A549 (cell line): ENCODE results near the gene EMP3. TPM values are rescaled to one million over a fixed set of nuclear protein-coding genes. Genes with fewer than 3 reads are reported as not detected.
"Not testable (repeated sequence)": the region's sequence is repeated elsewhere in the genome, so short reads cannot be mapped to it uniquely, and the experiment has no call there.

Experiments used
- ATAC-seq, 2 experiments: fragments of 200-7000 bp in 1 of 2; fragments of >200 bp in 1 of 2; cut with Nextera tagmentation in 1 of 2; cut with Tn5 transposase in 1 of 2; 3 replicates each; pipeline versions ENCODE4 v1.8.0 to v1.9.1; 2018 to 2020; ENCODE audit warnings: mild to moderate bottlenecking in 1 of 2, moderate library complexity in 1 of 2
- CTCF ChIA-PET: fragments of 300-600 bp; sonication (Branson Sonifier 250); formaldehyde crosslinking; extraction: SDS; loops from one replicate; lab custom pipeline; 2021; ENCODE audit warnings: antibody characterized with exemption, inconsistent platforms; lab: Yijun Ruan, JAX
- POLR2A ChIA-PET: fragments of 350-600 bp; formaldehyde crosslinking; extraction: SDS; loops from one replicate; lab custom pipeline; 2021; ENCODE audit warnings: antibody characterized with exemption, inconsistent platforms; lab: Yijun Ruan, JAX
- DNase-seq, 2 experiments: peaks; one replicate each; pipeline versions ENCODE4 v3.0.0 to v3.0.0-alpha.2; 2011 to 2016; ENCODE audit warnings: low read depth in 1 of 2, low spot score in 1 of 2
- FAIRE-seq: peaks from 2 replicates; lab custom pipeline; 2011; peaks lifted over from hg19 to GRCh38; lab: Jason Lieb, UNC
- H3K27ac ChIP-seq, 2 experiments: fragments of >200 bp; sonication (Bioruptor Twin); formaldehyde crosslinking; 3 replicates each; pipeline ENCODE4 v1.5.1; 2016 to 2017
- H3K4me1 ChIP-seq: fragments of >200 bp; sonication (Bioruptor Twin); formaldehyde crosslinking; 3 replicates; pipeline ENCODE4 v1.6.1; 2016
- H3K4me2 ChIP-seq: fragments of >200 bp; sonication (Bioruptor Twin); formaldehyde crosslinking; 3 replicates; pipeline ENCODE4 v1.6.1; 2016
- H3K4me3 ChIP-seq: fragments of >200 bp; sonication (Bioruptor Twin); formaldehyde crosslinking; 3 replicates; pipeline ENCODE4 v1.5.1; 2016
- H3K9me3 ChIP-seq: fragments of >200 bp; sonication (Bioruptor Twin); formaldehyde crosslinking; 3 replicates; pipeline ENCODE4 v1.6.1; 2016
- BCL3 ChIP-seq: fragments of >200 bp; sonication (Bioruptor Twin); formaldehyde crosslinking; IDR thresholded peaks from 3 replicates; pipeline ENCODE4 v1.6.1; 2016
- BHLHE40 ChIP-seq: IDR thresholded peaks from 2 replicates; pipeline ENCODE4 v1.6.1; 2012; ENCODE audit warnings: low read depth, low read length, inconsistent platforms
- CBX2 ChIP-seq: fragments of 200-600 bp; sonication (generic); IDR thresholded peaks from 2 replicates; pipeline ENCODE4 v1.6.1; 2016; ENCODE audit warnings: low read depth, mild to moderate bottlenecking, borderline replicate concordance
- CEBPB ChIP-seq, 2 experiments: fragments of >200 bp in 1 of 2; sonication (Bioruptor Twin) in 1 of 2; formaldehyde crosslinking in 1 of 2; IDR thresholded peaks; 2 replicates each; pipeline ENCODE4 v1.6.1; 2012 to 2016
- CTCF ChIP-seq: fragments of >200 bp; sonication (Bioruptor Twin); formaldehyde crosslinking; IDR thresholded peaks from 3 replicates; pipeline ENCODE4 v1.5.1; 2016
- EHF ChIP-seq: fragments of 250-450 bp; sonication (Bioruptor Pico); IDR thresholded peaks from 2 replicates; pipeline ENCODE4 v1.5.0; 2020; ENCODE audit warnings: mild to moderate bottlenecking
- ELK1 ChIP-seq: fragments of 150-350 bp; IDR thresholded peaks from 2 replicates; pipeline ENCODE4 v1.6.1; 2014; ENCODE audit warnings: low read depth, mild to moderate bottlenecking, low read length
- EP300 ChIP-seq, 2 experiments: fragments of >200 bp; sonication (Bioruptor Twin); formaldehyde crosslinking; IDR thresholded peaks; 2 replicates in 1 of 2; 3 replicates in 1 of 2; pipeline ENCODE4 v1.6.1; 2016 to 2017
- ESRRA ChIP-seq: fragments of 150-350 bp; IDR thresholded peaks from 2 replicates; pipeline ENCODE4 v1.6.1; 2014; ENCODE audit warnings: mild to moderate bottlenecking, low read length, borderline replicate concordance
- FOSL2 ChIP-seq, 2 experiments: fragments of 450-650 bp in 1 of 2; fragments of >200 bp in 1 of 2; sonication (Bioruptor Twin) in 1 of 2; formaldehyde crosslinking; IDR thresholded peaks; 2 replicates each; pipeline versions ENCODE4 v1.5.0 to v1.6.1; 2016 to 2020; ENCODE audit warnings: mild to moderate bottlenecking in 1 of 2, moderate library complexity in 1 of 2
- GATA3 ChIP-seq: IDR thresholded peaks from 2 replicates; pipeline ENCODE4 v1.6.1; 2012; ENCODE audit warnings: borderline replicate concordance
- HOXB13 ChIP-seq: fragments of 250-450 bp; sonication (Bioruptor Pico); IDR thresholded peaks from 2 replicates; pipeline ENCODE4 v1.5.0; 2020; ENCODE audit warnings: low read depth, mild to moderate bottlenecking, moderate library complexity
- KDM1A ChIP-seq: fragments of 200-600 bp; sonication (generic); IDR thresholded peaks from 2 replicates; pipeline ENCODE4 v1.6.1; 2016; ENCODE audit warnings: low read depth, mild to moderate bottlenecking
- PBX3 ChIP-seq: IDR thresholded peaks from 2 replicates; pipeline ENCODE4 v1.6.1; 2012
- POLR2A ChIP-seq: IDR thresholded peaks from 2 replicates; pipeline ENCODE4 v1.6.1; 2012; ENCODE audit warnings: mild to moderate bottlenecking, low read length
- RAD21 ChIP-seq, 2 experiments: fragments of >200 bp in 1 of 2; sonication (Bioruptor Twin) in 1 of 2; formaldehyde crosslinking in 1 of 2; IDR thresholded peaks in 1 of 2; conservative IDR thresholded peaks in 1 of 2; 2 replicates in 1 of 2; 3 replicates in 1 of 2; pipeline ENCODE4 v1.6.1; 2012 to 2018; ENCODE audit warnings: inconsistent platforms in 1 of 2
- SMC3 ChIP-seq: fragments of >200 bp; sonication (Bioruptor Twin); formaldehyde crosslinking; IDR thresholded peaks from 3 replicates; pipeline ENCODE4 v1.6.1; 2018; ENCODE audit warnings: inconsistent platforms
- SREBF2 ChIP-seq: fragments of 450-650 bp; IDR thresholded peaks from 2 replicates; pipeline ENCODE4 v1.6.1; 2014; ENCODE audit warnings: mild to moderate bottlenecking, moderate library complexity
- WGBS: methylation state at CpG from one replicate; pipeline ENCODE4 v1.1.6; 2017; ENCODE audit errors: missing lambda C conversion rate; 5-methylcytosine and 5-hydroxymethylcytosine counted together
- polyA plus RNA-seq, 4 experiments: library from polyadenylated mRNA; depleted of rRNA in 3 of 4; stranded (reverse); fragments of >200 nt; fragmentation: RNase III in 1 of 4; extraction: RNeasy Plus Mini Kit Qiagen cat#74134 plus additional on column Dnase treatment in 1 of 4; gene quantifications; 2 replicates in 3 of 4; 3 replicates in 1 of 4; pipeline ENCODE4 v1.2.3, GENCODE V29; 2011 to 2017
- TF ChIP-seq, protein P1 (sequence below): IDR thresholded peaks from 2 replicates; pipeline ENCODE4 v1.6.1; 2012
- TF ChIP-seq, protein P2 (sequence below): fragments of 250-450 bp; sonication (Bioruptor Pico); IDR thresholded peaks from 2 replicates; pipeline ENCODE4 v1.5.0; 2021; ENCODE audit warnings: mild to moderate bottlenecking, moderate library complexity, borderline replicate concordance

EMP3 gene
- polyA plus RNA-seq, 2 of the 4 experiments (the other 2 are of a cell fraction) = 147 to 580 TPM

- FAIRE-seq = no peak
- no peak; a peak in 1 of 6 replicates for ATAC-seq
- WGBS = 85% methylated on average over 16 of the region's 19 CpGs
- H3K4me1 ChIP-seq = no peaks in the 10 kb centered on the region
- H3K4me2 ChIP-seq = no peak overlapping the region
- TF ChIP-seq CBX2 = no peak
- no peak for TF ChIP-seq BHLHE40
- no peak for TF ChIP-seq GATA3
- no peak for TF ChIP-seq KDM1A
- TF ChIP-seq, protein P1, sequence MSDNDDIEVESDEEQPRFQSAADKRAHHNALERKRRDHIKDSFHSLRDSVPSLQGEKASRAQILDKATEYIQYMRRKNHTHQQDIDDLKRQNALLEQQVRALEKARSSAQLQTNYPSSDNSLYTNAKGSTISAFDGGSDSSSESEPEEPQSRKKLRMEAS = no peak
- TF ChIP-seq EHF (CRISPR knock-in tag) = no peak
- TF ChIP-seq PBX3 = no peak
- TF ChIP-seq POLR2A = no peak
- TF ChIP-seq, all 56 proteins: peak for 0
- DNase-seq = no peak
- Histone ChIP-seq H3K27ac (no peak overlapping the region), H3K4me3 (no peak overlapping the region), H3K9me3 (no peaks in the 10 kb centered on the region)
- ChIA-PET CTCF (interaction anchor here (1.1 to 13.6 kb wide), 5 partner anchors 10 to 32 kb away, joined by 3 to 140 read pairs (median 36); no protein-coding TSS in a partner anchor), POLR2A (no interaction called here)
These were observed 21.5 kb upstream of the EMP3 start for GRCh38 chr19:48303866-48304265.

GRCh38 chr19:48308631-48309586 is 16.4 kb upstream of the EMP3 start:
- DNase-seq (peak in 1 of 2 experiments; percentile 56), FAIRE-seq (no peak), ATAC-seq (peak; percentile 80 to 93)
- no peak overlapping the region for H3K4me2 ChIP-seq
- H3K9me3 ChIP-seq = no peaks in the 10 kb centered on the region
- H3K4me1 ChIP-seq = peaks cover 5% of the 10 kb centered on the region; the same call in 1 of the 3 replicates
- POLR2A ChIA-PET = no interaction called here
- no peak overlapping the region for H3K4me3 ChIP-seq
- no peak for TF ChIP-seq PBX3
- peak; percentile 42 for TF ChIP-seq CTCF
- TF ChIP-seq, protein P2, sequence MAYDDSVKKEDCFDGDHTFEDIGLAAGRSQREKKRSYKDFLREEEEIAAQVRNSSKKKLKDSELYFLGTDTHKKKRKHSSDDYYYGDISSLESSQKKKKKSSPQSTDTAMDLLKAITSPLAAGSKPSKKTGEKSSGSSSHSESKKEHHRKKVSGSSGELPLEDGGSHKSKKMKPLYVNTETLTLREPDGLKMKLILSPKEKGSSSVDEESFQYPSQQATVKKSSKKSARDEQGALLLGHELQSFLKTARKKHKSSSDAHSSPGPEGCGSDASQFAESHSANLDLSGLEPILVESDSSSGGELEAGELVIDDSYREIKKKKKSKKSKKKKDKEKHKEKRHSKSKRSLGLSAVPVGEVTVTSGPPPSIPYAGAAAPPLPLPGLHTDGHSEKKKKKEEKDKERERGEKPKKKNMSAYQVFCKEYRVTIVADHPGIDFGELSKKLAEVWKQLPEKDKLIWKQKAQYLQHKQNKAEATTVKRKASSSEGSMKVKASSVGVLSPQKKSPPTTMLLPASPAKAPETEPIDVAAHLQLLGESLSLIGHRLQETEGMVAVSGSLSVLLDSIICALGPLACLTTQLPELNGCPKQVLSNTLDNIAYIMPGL (CRISPR knock-in tag) = no peak
- no peak for TF ChIP-seq EP300 (IDR thresholded peaks at IDR 0.05)
- no peak for TF ChIP-seq CEBPB (IDR thresholded peaks at IDR 0.05)
- TF ChIP-seq SMC3 = 0 out of 3 replicates have a peak, but pooled peaks have one; percentile 14
- no peak for TF ChIP-seq EHF (CRISPR knock-in tag)
- TF ChIP-seq ESRRA = no peak
- no peak for TF ChIP-seq BCL3
- TF ChIP-seq SREBF2 = no peak
- no peak for TF ChIP-seq FOSL2 (IDR thresholded peaks at IDR 0.05)
- TF ChIP-seq FOSL2 (CRISPR knock-in tag; IDR thresholded peaks at IDR 0.05) = no peak
- peak in 1 of 2 experiments; percentile 17; a peak in 2 of 5 replicates for TF ChIP-seq RAD21 (conservative IDR thresholded peaks at IDR 0.05 in 1 of 2, IDR thresholded peaks at IDR 0.05 in 1 of 2)
- TF ChIP-seq ELK1 = no peak
- no peak for TF ChIP-seq HOXB13 (CRISPR knock-in tag)
- TF ChIP-seq, protein P1 = no peak
- CTCF ChIA-PET = interaction anchor here (1.0 to 13.6 kb wide), 11 partner anchors 10 to 343 kb away, joined by 3 to 140 read pairs (median 5); partner anchors contain the start of gene CARD8
- H3K27ac ChIP-seq = no peak overlapping the region
- WGBS = 70% methylated on average over 21 of the region's 22 CpGs

DNA sequence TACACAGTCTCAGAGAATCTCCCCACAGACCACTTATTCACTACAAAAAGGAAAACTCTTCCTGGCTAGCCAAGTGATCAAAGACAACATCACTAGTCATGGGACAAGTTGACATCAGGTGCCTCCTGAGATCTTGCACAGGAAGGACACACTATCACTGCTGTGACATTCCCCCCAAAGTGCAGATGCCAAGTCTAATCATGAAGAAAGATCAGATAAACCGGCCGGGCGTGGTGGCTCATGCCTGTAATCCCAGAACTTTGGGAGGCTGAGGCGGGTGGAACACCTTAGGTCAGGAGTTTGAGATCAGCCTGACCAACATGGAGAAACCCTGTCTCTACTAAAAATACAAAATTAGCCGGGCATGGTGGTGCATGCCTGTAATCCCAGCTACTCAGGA is 15.6 kb upstream of the EMP3 start:
- 83% methylated on average over 5 of the region's 5 CpGs for WGBS
- H3K27ac ChIP-seq, DNase-seq, H3K4me1 ChIP-seq, POLR2A ChIA-PET, ATAC-seq, H3K4me3 ChIP-seq, H3K9me3 ChIP-seq, H3K4me2 ChIP-seq, FAIRE-seq: not testable (repeated sequence)
- CTCF ChIA-PET = interaction anchor here (1.0 to 13.6 kb wide), 6 partner anchors 9 to 344 kb away, joined by 3 to 140 read pairs (median 5); partner anchors contain the start of gene CARD8
